ENCODE data around the gene SLC6A20.

GRCh38 chr3:45787551-45787950 lies 8.8 kb downstream of the SLC6A20 start:
- no peak for TF ChIP-seq EZH2 (IDR thresholded peaks at IDR 0.05)
- TF ChIP-seq POLR2AphosphoS5 (IDR thresholded peaks at IDR 0.05; ENCODE audit: borderline replicate concordance, low read depth, low read length), result no peak
